Measurements from ENCODE around the gene RPS27A.
"Not testable (repeated sequence)": the region's sequence is repeated elsewhere in the genome, so short reads cannot be mapped to it uniquely, and the experiment has no call there.

GRCh38 chr2:55227437-55228225 is 4.9 kb upstream of the RPS27A start:
- not testable (repeated sequence) for TF ChIP-seq CTCF, POLR2A, POLR2AphosphoS5 (IDR thresholded peaks at IDR 0.05)

Measured in sigmoid colon (tissue), 4 donors.